T47D (cell line): ENCODE measurements around the gene TBCD.
A peak's percentile ranks its signal among the peaks of the same experiment; 100 is the strongest.
"Not testable (repeated sequence)": the region's sequence is repeated elsewhere in the genome, so short reads cannot be mapped to it uniquely, and the experiment has no call there.

Experiments
- DNase-seq, 2 experiments: peaks; one replicate each; pipeline versions ENCODE4 v3.0.0 to v3.0.0-alpha.2; 2011 to 2012; ENCODE audit warnings: low read depth in 1 of 2, low spot score in 1 of 2
- JUND ChIP-seq: IDR thresholded peaks from 2 replicates; pipeline ENCODE4 v1.6.1; 2012; ENCODE audit warnings: low read depth
- in situ Hi-C: cut with HindIII; loops from 2 replicates; pipeline ENCODE4 v1.10.0; 2016; ENCODE audit warnings: low sequenced_read_pairs, low pct_unique_long_range_greater_than_20kb

The TBCD gene

GRCh38 chr17:82985428-82985805 lies 233.6 kb downstream of the TBCD start:
- no peak for TF ChIP-seq JUND
- in situ Hi-C loops: no loop called here
- no peak for DNase-seq

GRCh38 chr17:82985973-82986372 lies 234.1 kb downstream of the TBCD start:
- DNase-seq: no peak
- TF ChIP-seq JUND: no peak
- in situ Hi-C loops: no loop called here

- DNase-seq, in situ Hi-C loops: not testable (repeated sequence)
These were observed 237.2 kb downstream of the TBCD start for GRCh38 chr17:82989051-82989450.

GRCh38 chr17:82989881-82990280 lies 238.0 kb downstream of the TBCD start:
- peak in 1 of 2 experiments; percentile 0 for DNase-seq
- no peak for TF ChIP-seq JUND
- in situ Hi-C loops: no loop called here

GRCh38 chr17:82993005-82993404 lies 241.1 kb downstream of the TBCD start:
- no peak for TF ChIP-seq JUND
- no peak for DNase-seq
- in situ Hi-C loops: no loop called here
